GM21381 (cell line): ENCODE measurements around the gene ATP6V1B1.

Experiments used
- ATAC-seq: cut with Tn5 transposase; IDR thresholded peaks from one replicate; pipeline ENCODE4 v1.9.1; 2021; ENCODE audit warnings: mild to moderate bottlenecking, moderate library complexity; ENCODE audit not compliant: unreplicated experiment

ATP6V1B1 gene

GRCh38 chr2:70926042-70926441, 9.7 kb upstream of the ATP6V1B1 start:
- no peak for ATAC-seq

GRCh38 chr2:70927138-70927537, 8.6 kb upstream of the ATP6V1B1 start:
- no peak for ATAC-seq

- ATAC-seq: no peak
Measured at GRCh38 chr2:70927641-70928040, 8.1 kb upstream of the ATP6V1B1 start.

- ATAC-seq: no peak
Measured at GRCh38 chr2:70928366-70928765, 7.3 kb upstream of the ATP6V1B1 start.

GRCh38 chr2:70930371-70931329, 5.0 kb upstream of the ATP6V1B1 start:
- ATAC-seq: no peak

- ATAC-seq: no peak
Measured at GRCh38 chr2:70931376-70932000, 4.2 kb upstream of the ATP6V1B1 start.

- no peak for ATAC-seq
Measured at GRCh38 chr2:70932631-70933230, 3.0 kb upstream of the ATP6V1B1 start.

- no peak for ATAC-seq
Measured at GRCh38 chr2:70934981-70935380, 719 bp upstream of the ATP6V1B1 start.

- no peak for ATAC-seq
Measured at GRCh38 chr2:70936165-70936978, 672 bp downstream of the ATP6V1B1 start.

- no peak for ATAC-seq
Measured at GRCh38 chr2:70936979-70937811, 1.5 kb downstream of the ATP6V1B1 start.

GRCh38 chr2:70937866-70938585, 2.3 kb downstream of the ATP6V1B1 start:
- no peak for ATAC-seq

- no peak for ATAC-seq
Measured at GRCh38 chr2:70938586-70938950, 2.9 kb downstream of the ATP6V1B1 start.

GRCh38 chr2:70939001-70939838, 3.5 kb downstream of the ATP6V1B1 start:
- no peak for ATAC-seq

- ATAC-seq: no peak
Measured at GRCh38 chr2:70939839-70940580, 4.3 kb downstream of the ATP6V1B1 start.

- ATAC-seq: no peak
Measured at GRCh38 chr2:70941186-70941585, 5.5 kb downstream of the ATP6V1B1 start.

- ATAC-seq: no peak
Measured at GRCh38 chr2:70941701-70942100, 6.0 kb downstream of the ATP6V1B1 start.

GRCh38 chr2:70942396-70943204, 6.9 kb downstream of the ATP6V1B1 start:
- ATAC-seq: no peak
